PC-9 (cell line): Measurements from ENCODE around the gene CDHR5.

Experiments
- EZH2 ChIP-seq: fragments of 200-600 bp; sonication (generic); IDR thresholded peaks from 2 replicates; pipeline ENCODE4 v1.8.0; 2017; ENCODE audit warnings: antibody characterized with exemption, low read depth
- TF ChIP-seq, protein P1 (sequence below): fragments of 200-600 bp; sonication (generic); conservative IDR thresholded peaks from 2 replicates; pipeline ENCODE4 v1.6.1; 2017; ENCODE audit warnings: mixed run types, antibody characterized with exemption, mild to moderate bottlenecking, moderate library complexity

GRCh38 chr11:665062-665703, 40.4 kb upstream of the CDHR5 start:
- TF ChIP-seq, protein P1, sequence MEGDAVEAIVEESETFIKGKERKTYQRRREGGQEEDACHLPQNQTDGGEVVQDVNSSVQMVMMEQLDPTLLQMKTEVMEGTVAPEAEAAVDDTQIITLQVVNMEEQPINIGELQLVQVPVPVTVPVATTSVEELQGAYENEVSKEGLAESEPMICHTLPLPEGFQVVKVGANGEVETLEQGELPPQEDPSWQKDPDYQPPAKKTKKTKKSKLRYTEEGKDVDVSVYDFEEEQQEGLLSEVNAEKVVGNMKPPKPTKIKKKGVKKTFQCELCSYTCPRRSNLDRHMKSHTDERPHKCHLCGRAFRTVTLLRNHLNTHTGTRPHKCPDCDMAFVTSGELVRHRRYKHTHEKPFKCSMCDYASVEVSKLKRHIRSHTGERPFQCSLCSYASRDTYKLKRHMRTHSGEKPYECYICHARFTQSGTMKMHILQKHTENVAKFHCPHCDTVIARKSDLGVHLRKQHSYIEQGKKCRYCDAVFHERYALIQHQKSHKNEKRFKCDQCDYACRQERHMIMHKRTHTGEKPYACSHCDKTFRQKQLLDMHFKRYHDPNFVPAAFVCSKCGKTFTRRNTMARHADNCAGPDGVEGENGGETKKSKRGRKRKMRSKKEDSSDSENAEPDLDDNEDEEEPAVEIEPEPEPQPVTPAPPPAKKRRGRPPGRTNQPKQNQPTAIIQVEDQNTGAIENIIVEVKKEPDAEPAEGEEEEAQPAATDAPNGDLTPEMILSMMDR, result no peak
- TF ChIP-seq EZH2, result no peak
